HEK293 (cell line): ENCODE measurements around the gene KRT80.

Experiments used
- CTCF ChIA-PET: fragments of 350-600 bp; formaldehyde crosslinking; extraction: SDS; loops from one replicate; lab custom pipeline; 2021; ENCODE audit warnings: antibody characterized with exemption; lab: Yijun Ruan, JAX
- POLR2A ChIA-PET: fragments of 300-600 bp; formaldehyde crosslinking; extraction: SDS; loops from one replicate; lab custom pipeline; 2020; ENCODE audit warnings: antibody characterized with exemption, inconsistent platforms; lab: Yijun Ruan, JAX
- H3K27ac ChIP-seq: fragments of 200-500 bp; sonication (Bioruptor generic); 2 replicates; pipeline ENCODE4 v1.5.1; 2014; ENCODE audit warnings: low read depth, low read length, control low read depth, inconsistent platforms; ENCODE audit errors: extremely low read depth
- H3K36me3 ChIP-seq, 2 experiments: fragments of 200-500 bp in 1 of 2; sonication (Bioruptor generic) in 1 of 2; 1 replicate in 1 of 2; 2 replicates in 1 of 2; pipeline ENCODE4 v1.5.1; 2014 to 2017; ENCODE audit warnings: inconsistent platforms in 2 of 2, low read length in 2 of 2; ENCODE audit not compliant: control insufficient read depth in 2 of 2, insufficient read depth in 1 of 2
- H3K4me1 ChIP-seq: fragments of 200-500 bp; sonication (Bioruptor generic); 2 replicates; pipeline ENCODE4 v1.5.1; 2014; ENCODE audit warnings: mild to moderate bottlenecking, low read length, inconsistent platforms; ENCODE audit not compliant: control insufficient read depth, insufficient read depth
- H3K4me3 ChIP-seq: 2 replicates; pipeline ENCODE4 v1.5.1; 2011; ENCODE audit warnings: low read depth, mild to moderate bottlenecking, control low read depth, low read length, moderate library complexity
- H3K9me3 ChIP-seq: fragments of 200-500 bp; sonication (Bioruptor generic); 2 replicates; pipeline ENCODE4 v1.5.1; 2014; ENCODE audit warnings: low read depth, low read length, inconsistent platforms; ENCODE audit not compliant: control insufficient read depth, insufficient read depth
- EGR2 ChIP-seq: fragments of 450-650 bp; formaldehyde crosslinking; IDR thresholded peaks from 2 replicates; pipeline ENCODE4 v1.5.1; 2016; ENCODE audit warnings: low read depth, missing biosample characterization, missing genetic modification characterization
- GLI4 ChIP-seq: fragments of 450-650 bp; formaldehyde crosslinking; IDR thresholded peaks from 2 replicates; pipeline ENCODE4 v1.5.1; 2016; ENCODE audit warnings: missing biosample characterization, missing genetic modification characterization
- GLIS2 ChIP-seq: fragments of 450-650 bp; formaldehyde crosslinking; IDR thresholded peaks from 2 replicates; pipeline ENCODE4 v1.5.1; 2016; ENCODE audit warnings: missing biosample characterization, missing genetic modification characterization
- HOXA7 ChIP-seq: sonication (generic); formaldehyde crosslinking; IDR thresholded peaks from 2 replicates; pipeline ENCODE4 v1.8.1; 2022; ENCODE audit warnings: missing genetic modification reagents, borderline replicate concordance
- PRDM2 ChIP-seq: fragments of 450-650 bp; formaldehyde crosslinking; IDR thresholded peaks from 2 replicates; pipeline ENCODE4 v1.5.1; 2016; ENCODE audit warnings: missing biosample characterization, missing genetic modification characterization, borderline replicate concordance
- SP7 ChIP-seq: fragments of 450-650 bp; formaldehyde crosslinking; IDR thresholded peaks from 2 replicates; pipeline ENCODE4 v1.5.1; 2016; ENCODE audit warnings: missing biosample characterization, missing genetic modification characterization
- ZBTB26 ChIP-seq: fragments of 450-650 bp; formaldehyde crosslinking; optimal IDR thresholded peaks from 2 replicates; pipeline ENCODE3; 2016; ENCODE audit warnings: missing biosample characterization, mild to moderate bottlenecking, missing genetic modification characterization
- ZIC2 ChIP-seq: fragments of 450-650 bp; formaldehyde crosslinking; IDR thresholded peaks from 2 replicates; pipeline ENCODE4 v1.5.1; 2016; ENCODE audit warnings: missing biosample characterization, missing genetic modification characterization
- ZNF223 ChIP-seq: fragments of 450-650 bp; formaldehyde crosslinking; IDR thresholded peaks from 2 replicates; pipeline ENCODE4 v1.5.1; 2016; ENCODE audit warnings: missing biosample characterization, missing genetic modification characterization
- ZNF324 ChIP-seq: fragments of 450-650 bp; formaldehyde crosslinking; IDR thresholded peaks from 2 replicates; pipeline ENCODE4 v1.5.1; 2016; ENCODE audit warnings: missing biosample characterization, missing genetic modification characterization
- ZNF341 ChIP-seq: fragments of 450-650 bp; formaldehyde crosslinking; IDR thresholded peaks from 2 replicates; pipeline ENCODE4; 2016; ENCODE audit warnings: low read depth, missing biosample characterization, missing genetic modification characterization
- ZNF366 ChIP-seq: fragments of 450-650 bp; formaldehyde crosslinking; conservative IDR thresholded peaks from 2 replicates; pipeline ENCODE4 v1.5.1; 2016; ENCODE audit warnings: missing biosample characterization, missing genetic modification characterization
- ZNF404 ChIP-seq: fragments of 450-650 bp; formaldehyde crosslinking; IDR thresholded peaks from 2 replicates; pipeline ENCODE4 v1.5.1; 2017; ENCODE audit warnings: missing biosample characterization, missing genetic modification characterization
- ZNF571 ChIP-seq: fragments of 450-650 bp; formaldehyde crosslinking; IDR thresholded peaks from 2 replicates; pipeline ENCODE4 v1.5.0; 2017; ENCODE audit warnings: missing biosample characterization, missing genetic modification characterization
- ZNF677 ChIP-seq: fragments of 450-650 bp; IDR thresholded peaks from 2 replicates; pipeline ENCODE4 v1.5.0; 2018; ENCODE audit warnings: missing biosample characterization, mild to moderate bottlenecking, missing genetic modification characterization, moderate library complexity
- ZNF792 ChIP-seq: fragments of 450-650 bp; formaldehyde crosslinking; IDR thresholded peaks from 2 replicates; pipeline ENCODE4 v1.5.1; 2016; ENCODE audit warnings: missing biosample characterization, missing genetic modification characterization
- TF ChIP-seq, protein P1 (sequence below): fragments of 450-650 bp; formaldehyde crosslinking; IDR thresholded peaks from 2 replicates; pipeline ENCODE4 v1.5.1; 2016; ENCODE audit warnings: missing biosample characterization, missing genetic modification characterization, borderline replicate concordance

Gene KRT80

DNA sequence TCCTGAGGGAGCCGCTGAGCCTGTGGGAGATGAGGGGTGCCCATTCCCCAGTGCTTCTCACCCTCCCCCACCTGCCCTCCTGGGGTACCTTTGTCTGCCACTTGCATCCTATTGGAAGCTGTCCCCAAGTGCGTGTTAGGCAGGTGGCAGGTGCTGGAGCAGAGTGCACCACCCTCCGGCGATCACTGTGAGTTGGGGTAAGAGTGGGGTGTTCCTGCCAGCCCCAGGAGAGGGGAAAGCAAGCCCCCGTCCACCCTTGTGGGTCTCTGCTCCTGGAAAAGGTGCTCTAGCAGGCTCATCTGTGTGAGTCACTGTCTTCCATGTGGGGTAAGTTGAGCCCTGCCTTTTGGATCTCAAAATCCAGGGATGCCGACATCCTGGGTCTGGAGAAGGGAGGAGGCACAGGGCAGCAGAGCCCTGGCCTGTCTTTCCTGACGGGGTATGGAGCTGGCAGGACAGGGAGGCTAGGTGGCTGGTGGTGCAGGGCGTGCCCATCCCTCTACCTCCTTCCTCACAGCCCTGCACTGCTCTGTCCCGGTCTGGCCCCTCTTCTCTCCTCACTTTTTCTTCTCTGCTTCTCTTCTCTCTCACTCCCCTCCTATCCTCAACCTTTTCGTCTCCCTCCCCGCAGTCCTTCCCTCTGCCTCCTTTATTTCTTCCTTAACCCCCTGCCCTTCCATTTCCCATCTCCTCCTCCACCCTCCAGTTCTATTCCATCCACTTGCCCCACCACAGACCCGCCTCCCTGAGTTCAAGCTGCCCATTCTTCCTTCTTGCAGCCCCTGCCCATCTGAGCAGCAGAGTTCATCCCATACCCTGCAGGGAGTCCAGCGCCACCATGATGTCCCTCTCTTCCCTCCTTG is 21.1 kb upstream of the KRT80 start:
- POLR2A ChIA-PET = no interaction called here
- H3K27ac ChIP-seq = no peak overlapping the region

GRCh38 chr12:52211716-52212585 is 20.1 kb upstream of the KRT80 start:
- POLR2A ChIA-PET = no interaction called here
- no peaks in the 10 kb centered on the region for H3K9me3 ChIP-seq
- H3K36me3 ChIP-seq = no peaks in the 10 kb centered on the region
- H3K4me1 ChIP-seq = no peaks in the 10 kb centered on the region; the same call in 1 of the 2 replicates
- no peak overlapping the region for H3K27ac ChIP-seq
- H3K4me3 ChIP-seq = no peak overlapping the region
- TF ChIP-seq ZNF571 (tag by site-specific recombination) (no peak), ZNF324 (tag by site-specific recombination) (no peak), GLI4 (tag by site-specific recombination) (no peak), PRDM2 (tag by site-specific recombination) (no peak), HOXA7 (CRISPR knock-in tag) (no peak), SP7 (tag by site-specific recombination) (no peak), ZNF792 (tag by site-specific recombination) (no peak)
- TF ChIP-seq, protein P1, sequence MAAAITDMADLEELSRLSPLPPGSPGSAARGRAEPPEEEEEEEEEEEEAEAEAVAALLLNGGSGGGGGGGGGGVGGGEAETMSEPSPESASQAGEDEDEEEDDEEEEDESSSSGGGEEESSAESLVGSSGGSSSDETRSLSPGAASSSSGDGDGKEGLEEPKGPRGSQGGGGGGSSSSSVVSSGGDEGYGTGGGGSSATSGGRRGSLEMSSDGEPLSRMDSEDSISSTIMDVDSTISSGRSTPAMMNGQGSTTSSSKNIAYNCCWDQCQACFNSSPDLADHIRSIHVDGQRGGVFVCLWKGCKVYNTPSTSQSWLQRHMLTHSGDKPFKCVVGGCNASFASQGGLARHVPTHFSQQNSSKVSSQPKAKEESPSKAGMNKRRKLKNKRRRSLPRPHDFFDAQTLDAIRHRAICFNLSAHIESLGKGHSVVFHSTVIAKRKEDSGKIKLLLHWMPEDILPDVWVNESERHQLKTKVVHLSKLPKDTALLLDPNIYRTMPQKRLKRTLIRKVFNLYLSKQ (tag by site-specific recombination) = no peak
- CTCF ChIA-PET = interaction anchor here (0.5 to 8.0 kb wide), 18 partner anchors 10 to 295 kb away, joined by 3 to 62 read pairs (median 5); partner anchors contain the start of gene KRT80

More for the DNA sequence above, 21.1 kb upstream of the KRT80 start:
- no peak overlapping the region for H3K4me3 ChIP-seq
- no peaks in the 10 kb centered on the region; the same call in 1 of the 2 replicates for H3K4me1 ChIP-seq
- peak; percentile 85 for TF ChIP-seq ZIC2 (tag by site-specific recombination)
- TF ChIP-seq EGR2 (tag by site-specific recombination) = no peak
- TF ChIP-seq ZNF677 (tag by site-specific recombination) = no peak
- peak; percentile 40 for TF ChIP-seq ZNF366
- peak; percentile 95 for TF ChIP-seq ZNF341
- TF ChIP-seq ZNF223 (tag by site-specific recombination) = 0 out of 2 replicates have a peak, but pooled peaks have one; percentile 46
- TF ChIP-seq ZBTB26 (tag by site-specific recombination) = peak; percentile 5
- 0 out of 2 replicates have a peak, but pooled peaks have one; percentile 15 for TF ChIP-seq ZNF404 (tag by site-specific recombination)
- TF ChIP-seq GLIS2 = peak; percentile 13; the same call in 1 of the 2 replicates
- H3K9me3 ChIP-seq = no peaks in the 10 kb centered on the region
- H3K36me3 ChIP-seq = no peaks in the 10 kb centered on the region
- CTCF ChIA-PET = interaction anchor here (0.6 to 8.0 kb wide), 34 partner anchors 9 to 294 kb away, joined by 3 to 62 read pairs (median 4); partner anchors contain the start of gene KRT80
